CD4-positive, alpha-beta T cell treated with Interleukin-10 for 1 hour (primary cell): ENCODE data around the gene NKX1-1.

ENCODE experiments used
- DNase-seq: peaks from one replicate; pipeline ENCODE4 v3.0.0-alpha.2; 2020

The NKX1-1 gene

DNA sequence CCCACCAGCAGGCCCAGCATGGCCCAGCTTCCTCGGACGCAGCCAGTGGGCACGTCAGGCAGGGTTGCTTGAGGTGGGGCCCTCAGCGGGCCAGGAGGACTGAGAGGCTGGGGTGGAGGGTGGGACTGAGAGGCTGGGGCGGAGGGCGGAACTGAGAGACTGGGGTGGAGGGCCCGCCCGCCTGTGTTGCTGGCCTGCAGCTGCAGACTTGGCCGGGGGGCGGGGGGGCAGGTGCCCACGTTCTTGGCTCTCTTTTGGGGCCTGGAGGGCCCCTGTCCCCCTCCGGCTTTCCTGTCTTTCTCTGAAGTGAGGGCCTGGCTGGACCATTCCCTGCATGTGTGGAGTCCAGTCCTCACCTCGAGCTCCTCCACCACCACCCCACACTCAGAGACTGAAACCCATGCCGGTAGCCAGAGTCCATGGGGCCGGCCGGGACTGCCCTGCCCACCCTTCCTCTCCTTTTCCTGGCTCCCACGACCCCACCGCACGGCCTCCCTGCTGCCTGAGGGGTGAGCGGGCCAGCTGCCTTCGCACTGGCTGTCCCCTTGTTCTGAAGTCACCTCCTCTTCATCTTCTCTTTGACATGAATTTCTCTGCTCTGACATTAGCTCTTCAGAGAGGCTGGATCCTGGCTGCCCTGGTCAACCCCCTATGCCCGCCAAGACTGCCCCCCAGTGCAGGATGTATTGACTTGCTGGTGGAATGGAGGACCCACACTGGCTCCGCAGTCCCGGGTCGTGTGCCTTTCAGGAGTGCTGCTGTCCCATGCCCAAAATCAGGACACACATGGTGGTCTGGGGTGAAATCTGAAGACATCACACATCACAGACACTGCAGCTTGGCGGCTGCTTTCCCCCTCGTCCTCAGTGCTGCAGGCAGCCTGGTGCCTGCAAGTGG, 10.1 kb upstream of the NKX1-1 start:
- no peak for DNase-seq

DNA sequence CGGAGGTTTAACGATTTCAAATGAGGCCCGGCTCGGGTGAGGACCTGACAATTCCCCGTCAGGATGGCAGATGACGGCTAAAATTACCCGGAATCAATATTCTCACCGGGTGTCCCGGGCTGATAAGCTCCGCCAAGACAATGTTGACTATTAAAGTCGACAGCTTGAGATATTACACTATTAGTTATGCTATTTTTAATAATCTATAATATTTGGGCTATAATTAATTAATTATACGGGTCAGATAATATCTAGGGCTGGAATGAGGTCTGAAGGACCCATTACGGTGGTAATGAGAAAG, 9.4 kb upstream of the NKX1-1 start:
- no peak for DNase-seq

DNA sequence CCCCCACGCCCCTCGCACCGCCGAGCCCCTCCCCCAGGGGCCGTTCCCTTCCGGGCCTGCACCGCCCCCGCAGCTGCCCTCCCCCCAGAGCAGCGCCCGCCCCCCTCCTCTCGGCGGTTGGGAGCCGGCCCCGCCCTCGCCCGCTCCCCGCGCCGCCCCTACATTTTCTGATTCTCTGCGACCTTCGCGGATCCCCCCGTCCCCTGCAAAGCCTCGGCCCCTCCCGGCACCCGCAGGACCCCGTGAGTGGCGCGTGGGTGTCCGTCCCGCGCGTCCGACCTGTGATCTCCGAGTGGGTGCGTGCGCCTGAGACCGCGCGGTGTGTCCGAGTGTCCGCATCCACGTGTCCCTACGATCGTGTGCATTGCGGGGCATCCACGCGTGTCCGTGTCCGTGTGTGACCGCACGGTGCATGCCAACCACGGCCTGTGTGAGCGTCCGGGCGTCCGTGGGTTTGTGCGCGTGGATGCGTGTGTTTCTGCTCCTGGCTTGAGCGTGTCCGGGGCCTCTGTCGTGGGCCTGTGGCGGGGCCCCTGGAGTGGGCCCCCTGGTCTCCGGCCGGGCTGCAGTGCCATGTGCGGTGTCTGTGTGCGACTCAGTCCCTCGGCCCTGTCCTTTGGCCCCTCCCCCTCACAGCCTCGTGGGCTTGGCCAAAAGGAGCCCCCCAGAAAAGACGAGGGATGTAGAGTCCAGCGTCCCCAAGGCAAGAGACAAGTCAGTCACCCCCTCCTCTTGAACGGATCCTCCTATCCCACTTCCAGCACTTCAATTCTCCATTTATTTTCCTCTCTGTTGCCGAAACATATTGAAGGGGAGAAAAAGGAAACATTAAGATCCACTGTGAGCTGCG, 8.8 kb upstream of the NKX1-1 start:
- no peak for DNase-seq

DNA sequence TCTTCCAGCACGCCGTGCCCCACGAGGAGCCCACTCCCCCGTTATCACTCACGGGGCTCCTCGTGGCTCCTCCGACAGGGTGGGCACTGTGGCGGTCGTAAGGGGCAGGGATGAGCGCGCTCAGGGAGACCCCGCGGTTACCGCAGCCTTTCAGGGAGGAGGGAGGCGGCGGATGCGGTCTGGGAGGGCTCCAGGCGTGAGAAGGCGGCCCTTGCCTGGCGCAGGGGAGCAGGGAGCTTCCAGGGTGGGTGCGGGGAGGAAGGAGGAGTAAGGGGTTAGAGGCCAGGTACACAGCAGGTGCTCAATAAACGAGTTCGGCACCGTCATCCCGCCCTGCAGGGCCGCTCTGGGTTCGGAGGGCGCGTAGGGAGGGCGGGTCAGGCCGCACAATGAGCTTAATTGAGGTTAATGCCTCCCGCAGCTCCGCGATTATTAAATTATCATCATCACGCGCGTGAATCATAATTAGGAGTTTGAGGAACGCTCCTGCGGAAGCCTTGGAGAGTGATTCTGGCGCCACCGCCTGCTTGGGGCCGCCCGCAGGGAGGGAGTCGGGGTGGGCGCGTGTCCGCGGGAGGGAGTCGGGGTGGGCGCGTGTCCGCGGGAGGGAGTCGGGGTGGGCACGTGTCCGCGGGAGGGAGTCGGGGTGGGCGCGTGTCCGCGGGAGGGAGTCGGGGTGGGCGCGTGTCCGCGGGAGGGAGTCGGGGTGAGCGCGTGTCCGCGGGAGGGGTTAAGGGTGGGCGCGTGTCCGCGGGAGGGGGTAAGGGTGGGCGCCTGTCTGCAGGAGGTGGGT, 7.6 kb upstream of the NKX1-1 start:
- DNase-seq: no peak

DNA sequence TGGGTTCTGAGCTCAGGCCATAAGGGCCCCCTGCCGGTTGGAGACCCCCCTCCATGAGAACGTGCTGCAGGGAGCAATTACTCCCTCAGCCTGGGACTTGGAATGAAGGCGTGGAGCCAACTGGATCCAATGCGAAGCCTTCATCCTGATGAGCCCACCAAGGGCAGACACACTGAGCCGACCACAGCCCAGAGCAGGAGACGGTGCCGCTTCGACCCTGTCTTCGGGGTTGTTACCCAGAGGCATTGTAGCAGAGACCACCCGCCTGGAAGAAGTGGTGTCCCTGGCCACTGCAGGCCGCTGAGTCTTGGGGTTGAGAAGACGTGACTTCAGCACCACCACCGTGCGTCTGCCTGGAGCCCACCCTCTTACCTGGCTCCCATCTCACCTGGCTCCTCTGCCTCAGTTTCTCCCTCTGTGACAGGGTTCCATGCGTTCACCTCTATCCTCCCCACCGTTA, 7.0 kb upstream of the NKX1-1 start:
- no peak for DNase-seq

DNA sequence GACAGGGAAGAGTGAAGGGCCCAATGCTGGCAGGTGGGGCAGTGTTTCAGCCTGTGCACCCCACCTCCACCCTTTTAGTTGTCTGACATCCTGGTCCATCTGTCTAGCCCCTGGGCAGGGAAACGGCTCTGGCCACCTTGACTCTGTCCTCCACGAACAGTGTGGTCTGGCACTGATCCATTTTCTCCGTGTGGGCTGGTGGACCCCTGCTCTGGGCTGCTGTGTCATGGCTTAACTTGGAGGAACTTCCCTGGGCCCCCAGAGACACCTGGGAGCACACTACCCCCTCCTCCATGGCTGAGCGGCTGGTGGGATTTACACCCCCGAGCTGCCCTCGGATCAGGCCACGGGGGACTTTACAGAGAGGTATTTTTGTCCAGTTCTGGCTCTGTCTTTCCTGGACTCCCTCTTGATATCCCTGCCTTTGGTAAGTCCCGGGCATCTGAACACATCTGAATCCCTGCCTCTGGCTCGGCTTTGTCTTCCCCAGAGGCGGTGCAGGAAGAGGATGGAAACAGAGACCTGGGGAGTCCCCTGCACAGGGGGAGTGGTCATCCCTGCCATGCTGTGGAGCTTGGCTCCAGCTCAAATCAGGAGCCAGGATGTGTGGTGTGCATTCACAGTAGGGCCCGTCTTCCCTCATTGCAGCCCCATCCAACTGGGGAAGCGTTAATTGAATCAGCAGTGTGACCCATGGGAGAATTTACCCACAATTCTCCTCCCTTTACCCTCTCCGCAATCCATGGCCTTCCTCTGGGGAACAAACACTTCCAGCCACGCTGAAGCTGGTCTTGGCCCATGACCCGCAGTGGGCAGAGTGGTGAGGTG, 6.3 kb upstream of the NKX1-1 start:
- DNase-seq: no peak

DNA sequence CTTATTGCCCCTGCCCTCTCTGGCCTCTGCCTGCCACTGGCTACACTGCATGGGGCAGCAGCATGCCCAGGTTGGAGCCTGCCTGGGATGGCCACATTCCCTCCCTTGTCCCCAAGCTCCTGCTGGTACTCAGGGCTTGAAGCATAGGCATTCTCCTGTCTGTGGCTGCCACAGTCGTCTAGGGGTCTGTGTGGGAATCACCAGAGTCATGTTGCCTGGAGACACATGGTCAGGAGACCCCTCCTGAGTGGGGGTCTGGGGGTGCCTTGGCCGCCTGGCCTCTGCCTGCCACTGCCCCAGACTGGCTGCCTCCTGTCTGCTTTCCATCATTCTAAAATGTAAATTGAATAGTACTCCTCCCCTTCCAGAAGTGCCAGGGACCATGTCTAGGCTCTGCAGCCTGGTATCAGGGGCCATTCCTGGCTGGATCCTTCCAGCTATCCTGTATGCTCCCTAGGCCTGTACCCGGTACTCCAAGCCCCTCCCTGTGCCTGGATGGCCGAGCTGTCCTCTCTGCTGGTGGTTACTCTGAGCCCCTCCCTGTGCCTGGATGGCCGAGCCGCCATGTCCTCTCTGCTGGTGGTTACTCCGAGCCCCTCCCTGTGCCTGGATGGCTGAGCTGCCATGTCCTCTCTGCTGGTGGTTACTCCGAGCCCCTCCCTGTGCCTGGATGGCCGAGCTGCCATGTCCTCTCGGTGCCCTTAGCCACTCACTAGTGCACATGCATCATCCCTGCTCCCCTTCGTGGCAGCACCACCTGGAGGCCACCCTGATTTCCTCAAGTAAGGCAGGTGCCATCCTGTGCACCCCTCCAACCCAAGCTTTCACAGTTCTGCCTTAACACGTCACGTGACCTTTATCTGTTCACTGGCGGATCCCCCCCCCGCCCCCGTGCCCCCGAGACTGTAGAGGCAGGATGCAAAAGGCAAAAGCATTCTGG, 5.5 kb upstream of the NKX1-1 start:
- no peak for DNase-seq

DNA sequence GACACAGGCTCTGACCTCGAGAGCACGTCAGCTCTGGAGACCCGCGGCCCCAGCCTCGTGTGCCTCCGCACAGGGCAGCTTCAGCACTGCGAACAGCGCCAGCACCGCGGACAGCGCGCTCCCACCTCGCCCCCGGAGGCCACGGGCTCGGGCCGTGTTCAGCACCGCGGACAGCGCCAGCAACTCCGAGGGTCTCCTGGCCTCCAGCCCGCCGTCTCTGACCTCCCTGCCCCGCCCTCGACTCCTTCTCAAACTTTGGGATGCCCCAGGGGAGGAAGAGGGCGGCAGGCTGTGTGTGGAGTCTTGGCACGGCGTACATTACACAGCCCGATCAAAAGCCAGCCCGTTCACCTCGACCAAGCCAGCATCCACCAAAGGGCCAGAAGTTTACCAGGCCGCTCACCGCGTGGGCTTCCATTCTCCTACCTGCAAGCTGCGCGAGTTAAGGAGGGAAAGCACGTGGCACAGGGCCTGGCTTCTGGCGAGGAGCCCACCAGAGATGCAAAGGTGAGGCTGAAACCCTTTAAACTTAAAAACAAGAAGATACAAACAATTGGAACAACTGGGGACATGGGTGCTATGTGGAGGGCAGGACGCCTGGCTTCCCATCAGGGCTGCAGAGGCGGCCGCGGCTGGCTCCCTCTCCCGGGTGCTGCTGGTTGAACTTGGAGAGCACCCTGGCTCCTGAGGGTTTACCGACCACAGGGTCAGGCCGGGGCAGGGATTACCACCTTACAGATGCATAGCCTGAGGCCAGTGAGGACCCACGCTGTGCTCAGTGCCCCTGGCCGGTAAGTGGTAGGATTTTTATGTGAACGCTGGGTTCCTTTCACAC, 4.5 kb upstream of the NKX1-1 start:
- peak; percentile 28 for DNase-seq

DNA sequence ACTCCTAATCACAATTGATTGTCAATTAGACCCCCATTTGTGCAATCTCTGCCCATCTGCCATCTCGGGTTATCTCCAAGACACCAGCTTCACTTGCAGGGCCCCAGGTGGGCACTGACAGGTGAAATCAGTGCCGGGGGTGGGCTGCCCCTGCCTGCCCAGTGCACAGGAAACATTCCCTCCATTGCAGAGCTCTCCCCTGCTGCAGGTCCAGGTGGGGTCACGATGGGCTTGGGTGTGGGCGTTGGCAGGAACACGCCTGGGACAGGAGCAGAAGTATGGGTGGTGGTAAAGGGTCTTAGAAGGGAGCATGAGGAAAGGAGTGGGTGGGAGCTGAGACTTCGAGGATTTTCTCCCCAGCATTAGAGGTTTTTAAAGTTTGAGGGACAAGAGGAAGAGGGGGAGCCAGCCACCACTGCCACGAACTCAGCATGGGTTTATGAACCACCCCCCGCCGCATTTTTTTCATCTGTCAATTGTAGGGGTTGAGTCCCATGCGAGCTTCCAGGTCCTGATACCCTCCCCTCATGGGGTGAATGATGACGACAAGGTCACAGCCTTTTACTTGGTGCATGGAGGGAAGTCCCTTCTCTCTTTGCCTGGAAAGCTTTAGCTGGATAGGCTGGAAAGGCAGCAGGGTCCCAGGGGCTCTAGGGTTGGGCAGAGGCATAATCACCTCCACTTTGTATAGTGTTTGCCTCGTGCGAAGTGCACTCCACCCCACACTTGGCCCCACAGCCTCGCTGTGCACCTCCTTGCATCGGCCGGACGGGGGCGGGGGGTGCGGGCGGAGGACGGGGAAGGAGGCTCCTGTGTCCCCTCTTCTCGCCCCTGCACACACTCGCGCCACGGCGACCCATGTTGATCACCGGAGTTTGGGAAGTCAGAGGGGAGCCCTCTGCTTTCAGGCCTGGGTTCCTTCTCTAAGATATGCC, 3.5 kb upstream of the NKX1-1 start:
- no peak for DNase-seq

DNA sequence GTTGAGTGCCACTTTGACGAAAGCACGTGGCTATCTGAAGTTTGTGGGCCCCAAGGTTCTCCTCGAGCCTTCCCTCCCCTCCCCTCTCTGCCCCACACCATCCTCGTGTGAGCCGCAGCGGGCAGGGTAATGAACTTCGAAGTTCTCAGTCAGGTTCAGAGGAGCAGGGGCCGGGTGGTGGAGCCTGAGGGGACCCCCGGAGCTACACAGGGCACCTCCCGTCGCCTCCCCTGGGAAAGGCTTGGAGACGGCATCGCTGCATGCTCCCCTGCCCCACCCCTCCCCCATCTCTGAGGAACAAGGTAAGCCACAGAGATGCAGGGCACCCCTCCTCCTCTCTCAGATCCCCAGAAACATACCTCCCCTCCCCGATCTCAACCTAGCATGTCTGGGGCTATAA, 2.8 kb upstream of the NKX1-1 start:
- DNase-seq: no peak

DNA sequence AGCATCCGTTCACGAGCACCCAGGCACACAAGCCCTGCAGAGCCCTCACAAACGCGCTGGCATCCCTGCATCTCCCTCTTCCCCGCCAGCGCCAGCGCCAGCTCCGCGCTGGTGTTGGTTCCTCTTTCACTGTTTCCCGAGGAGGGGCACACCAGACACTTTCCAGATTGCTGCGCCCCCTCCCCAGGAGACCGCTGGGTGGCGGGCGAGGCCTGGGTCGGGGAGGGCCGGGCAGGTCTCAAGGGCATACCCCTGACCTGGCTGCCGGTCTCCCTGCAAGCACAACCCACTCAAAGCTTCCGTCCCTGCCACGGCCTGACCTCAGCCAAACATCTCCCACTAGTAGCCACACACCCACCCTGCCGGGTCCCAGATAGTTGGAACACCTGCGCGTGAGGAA, 2.2 kb upstream of the NKX1-1 start:
- DNase-seq: no peak

DNA sequence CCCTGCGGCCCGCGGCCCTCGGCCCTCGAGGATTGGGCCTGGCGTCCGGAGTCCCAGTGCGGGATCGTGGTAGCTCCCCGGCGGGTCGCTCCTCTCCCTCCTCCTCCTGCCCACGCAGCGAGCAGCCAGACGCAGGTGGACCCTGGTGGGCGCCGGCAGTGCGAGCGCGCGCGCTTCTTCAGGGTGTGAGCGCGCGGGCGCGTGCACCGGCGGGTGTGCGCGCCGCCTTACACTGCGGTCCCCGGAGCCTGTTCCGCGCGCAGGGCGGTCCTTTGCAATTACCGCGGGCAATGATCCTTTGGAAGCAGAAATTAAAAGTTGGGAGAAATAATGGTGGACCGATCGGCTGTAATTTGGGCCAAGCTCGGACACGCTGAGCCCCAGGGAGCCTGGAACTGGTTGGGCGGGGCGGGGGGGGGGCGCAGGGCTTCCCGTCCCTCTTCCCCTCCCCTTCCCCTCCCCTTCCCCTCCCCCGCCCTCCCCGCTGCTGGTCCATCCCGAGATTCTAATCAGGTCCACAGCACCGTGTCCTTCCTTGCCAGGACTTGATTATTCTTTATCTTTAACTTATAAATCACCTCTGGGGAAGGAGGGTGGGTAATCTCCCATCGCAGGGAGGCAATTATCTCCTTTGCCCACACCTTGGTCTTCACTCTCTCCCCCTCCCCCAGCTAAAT, 1.6 kb upstream of the NKX1-1 start:
- DNase-seq: no peak

DNA sequence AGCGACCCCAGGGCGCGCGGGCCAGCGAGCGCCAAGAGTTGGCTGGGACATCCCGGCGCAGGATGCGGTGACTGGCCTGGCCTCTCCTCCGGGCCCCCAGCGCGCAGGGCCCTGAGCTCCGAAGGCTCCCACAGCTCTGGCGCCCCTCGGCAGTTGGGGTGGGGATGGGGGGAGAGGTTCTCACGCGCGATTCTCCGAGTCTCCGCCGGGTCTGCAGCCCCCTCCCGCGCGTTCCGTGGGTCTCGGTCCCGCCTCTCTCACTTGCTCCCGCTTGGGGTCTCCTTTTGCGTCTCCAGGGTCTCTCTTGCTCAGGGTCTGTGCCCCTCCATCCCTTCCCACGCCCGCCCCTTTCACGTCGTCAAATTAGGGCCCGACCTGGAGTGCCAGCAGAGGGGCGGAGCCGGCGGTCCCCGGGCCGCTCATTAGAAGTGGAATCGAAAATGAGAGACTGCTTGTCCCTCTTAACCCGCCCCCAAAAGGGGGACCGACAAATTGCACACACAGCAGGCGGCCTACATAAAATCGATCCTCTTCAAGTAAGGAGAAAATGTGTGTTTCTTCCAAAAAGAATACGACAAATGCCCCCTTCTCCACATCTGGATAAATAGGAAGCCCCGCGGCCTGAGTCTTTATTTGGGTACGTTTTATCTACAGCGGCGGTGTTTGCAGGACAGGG, 877 bp upstream of the NKX1-1 start:
- DNase-seq: no peak

DNA sequence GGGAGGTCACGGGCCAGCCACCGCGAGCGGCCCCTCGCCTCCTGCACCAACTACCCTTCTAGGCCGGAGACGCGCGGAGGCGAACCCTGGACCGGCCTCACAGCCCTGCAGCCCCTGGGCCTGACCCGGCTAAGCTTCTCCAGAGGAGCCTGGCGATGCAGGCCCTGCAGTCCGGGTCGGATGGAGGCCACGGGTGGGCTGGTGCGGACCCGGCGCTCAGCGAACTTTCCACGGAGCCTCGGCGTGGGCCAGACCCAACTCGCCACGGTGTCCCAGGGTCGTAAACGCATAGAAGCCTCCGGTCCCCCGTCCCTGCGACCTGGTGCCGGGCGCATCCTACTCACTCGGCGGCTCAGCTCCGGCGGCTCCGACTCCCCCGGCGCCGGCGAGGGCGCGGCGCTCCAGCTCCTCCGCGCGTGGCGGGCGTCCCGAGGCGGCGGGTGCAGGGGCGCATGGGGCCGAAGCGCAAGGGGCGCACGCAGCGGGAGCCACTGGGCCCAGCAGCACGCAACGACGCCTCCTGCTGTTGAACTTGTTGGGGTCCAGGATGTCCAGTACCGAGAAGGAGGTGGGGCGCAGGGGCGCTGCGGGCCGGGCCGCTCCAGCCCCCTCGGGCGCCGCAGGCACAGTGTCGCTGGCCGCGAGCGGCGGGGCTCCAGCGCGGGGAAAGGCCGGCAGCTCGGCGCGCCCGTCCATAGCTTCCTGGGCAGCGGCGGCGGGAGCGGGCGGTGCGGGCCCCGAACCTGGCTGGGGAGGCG, 427 bp downstream of the NKX1-1 start:
- no peak for DNase-seq

DNA sequence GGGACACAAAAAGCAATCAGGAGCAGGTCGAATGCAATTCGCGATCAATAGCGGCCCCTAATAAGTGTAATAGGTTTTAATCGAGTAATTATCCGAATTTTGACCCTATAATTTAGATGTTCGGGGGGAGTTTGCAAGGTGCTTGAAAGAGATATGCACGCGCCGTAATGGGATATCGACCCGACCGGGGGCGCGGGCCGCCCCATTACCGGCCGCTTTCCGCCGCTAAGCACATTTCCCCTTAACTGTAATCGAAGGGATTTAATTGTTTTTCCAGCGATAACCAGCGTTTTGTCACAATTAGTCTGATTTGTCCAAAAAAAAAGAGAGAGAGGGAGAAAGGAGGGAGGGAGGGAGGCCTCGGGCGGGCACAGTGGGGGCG, 997 bp downstream of the NKX1-1 start:
- no peak for DNase-seq

DNA sequence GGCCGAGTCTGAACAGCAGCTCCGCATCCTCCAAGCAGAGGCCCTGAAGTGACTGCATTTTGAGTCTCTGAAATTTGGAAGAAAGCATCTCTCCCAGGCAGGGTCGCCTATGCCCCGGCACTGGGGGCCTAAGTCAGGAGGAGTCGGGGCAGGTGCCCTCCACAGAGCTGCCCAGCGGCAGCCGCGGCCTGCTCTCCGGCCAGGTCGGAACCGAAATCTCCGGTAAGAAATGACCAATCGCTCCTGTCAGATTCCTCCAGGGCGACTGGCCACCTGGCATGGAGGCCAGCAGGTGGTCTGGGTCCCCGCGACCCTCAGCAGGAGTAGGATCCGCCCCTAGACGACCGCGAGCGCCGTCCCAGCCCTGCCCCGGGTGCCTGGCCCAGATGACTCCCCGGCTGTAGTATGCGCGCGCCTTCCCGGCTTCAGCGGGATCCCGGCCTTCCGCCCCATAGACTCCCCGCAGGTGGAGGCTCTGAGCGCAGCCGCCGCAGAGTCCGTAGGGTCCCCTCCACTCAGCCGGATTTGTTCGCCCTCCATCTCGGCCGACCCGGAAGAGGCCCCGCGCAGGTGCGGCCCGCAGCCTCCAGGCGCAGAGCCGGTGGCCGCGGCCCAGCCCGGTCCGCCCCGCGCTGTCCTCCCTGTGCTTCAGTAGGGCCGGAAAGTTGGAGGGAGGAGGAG, 1.5 kb downstream of the NKX1-1 start:
- no peak for DNase-seq
